Spleen (tissue), 11 donors: ENCODE results near the gene MDH1. TPM values are rescaled to one million over a fixed set of nuclear protein-coding genes. Genes with fewer than 3 reads are reported as not detected.
"Not testable (repeated sequence)": the region's sequence is repeated elsewhere in the genome, so short reads cannot be mapped to it uniquely, and the experiment has no call there.

Source experiments
- DNase-seq: peaks from one replicate; pipeline ENCODE4 v3.0.0-alpha.2; 2020
- H3K27ac ChIP-seq, 8 donors: fragments of 200-600 bp; sonication (generic) in 7 of 8; 1 replicate in 4 of 8; 2 replicates in 4 of 8; pipeline versions ENCODE4 v1.5.0 to v1.8.0; 2016 to 2021; ENCODE audit warnings: inconsistent platforms in 4 of 8, mild to moderate bottlenecking in 4 of 8, moderate library complexity in 1 of 8
- H3K27me3 ChIP-seq, 7 donors: fragments of 200-600 bp; sonication (generic) in 6 of 7; replicated peaks in 1 of 7; 1 replicate in 4 of 7; 2 replicates in 3 of 7; pipeline versions ENCODE4 v1.5.0 to v1.8.0; 2016 to 2021; ENCODE audit warnings: inconsistent platforms in 3 of 7, mild to moderate bottlenecking in 1 of 7
- H3K36me3 ChIP-seq, 6 donors: fragments of 200-600 bp; sonication (generic) in 5 of 6; 1 replicate in 4 of 6; 2 replicates in 2 of 6; pipeline versions ENCODE4 v1.5.0 to v1.8.0; 2016 to 2021; ENCODE audit warnings: inconsistent platforms in 2 of 6
- H3K4me1 ChIP-seq, 6 donors: fragments of 200-600 bp; sonication (generic) in 5 of 6; 1 replicate in 3 of 6; 2 replicates in 3 of 6; pipeline versions ENCODE4 v1.5.0 to v1.8.0; 2016 to 2021; ENCODE audit warnings: inconsistent platforms in 3 of 6
- H3K4me3 ChIP-seq, 8 donors: fragments of 200-600 bp; sonication (generic) in 7 of 8; 1 replicate in 4 of 8; 2 replicates in 4 of 8; pipeline versions ENCODE4 v1.5.0 to v1.8.0; 2016 to 2021; ENCODE audit warnings: inconsistent platforms in 4 of 8, mild to moderate bottlenecking in 4 of 8, moderate library complexity in 2 of 8
- H3K9me3 ChIP-seq, 8 donors: fragments of 200-600 bp; sonication (generic) in 7 of 8; 1 replicate in 4 of 8; 2 replicates in 4 of 8; pipeline versions ENCODE4 v1.5.0 to v1.8.0; 2016 to 2021; ENCODE audit warnings: inconsistent platforms in 4 of 8
- CTCF ChIP-seq, 11 experiments: fragments of 200-600 bp in 7 of 11; fragments of 450-650 bp in 4 of 11; sonication (generic) in 4 of 11; IDR thresholded peaks in 8 of 11; conservative IDR thresholded peaks in 3 of 11; 1 replicate in 7 of 11; 2 replicates in 4 of 11; pipeline versions ENCODE4 v1.4.0 to v1.8.0; 2016 to 2021; ENCODE audit warnings: antibody characterized with exemption in 11 of 11, inconsistent platforms in 4 of 11, mild to moderate bottlenecking in 1 of 11
- POLR2A ChIP-seq, 3 donors: fragments of 450-650 bp; IDR thresholded peaks; one replicate each; pipeline ENCODE4 v1.5.1; 2017; ENCODE audit warnings: antibody characterized with exemption in 3 of 3, mild to moderate bottlenecking in 1 of 3
- POLR2AphosphoS5 ChIP-seq, 3 donors: sonication (generic); formaldehyde crosslinking; IDR thresholded peaks; one replicate each; pipeline ENCODE4 v1.5.1; 2017; ENCODE audit warnings: antibody characterized with exemption in 3 of 3
- WGBS, 5 donors: extraction: QIAGEN DNeasy Blood & Tissue Kit in 3 of 5; methylation state at CpG; one replicate each; pipeline versions ENCODE4 v1.1.5 to v1.1.7; 2013 to 2018; 5-methylcytosine and 5-hydroxymethylcytosine counted together
- intact Hi-C: fragments of 100-400 bp; cut with DNase I; formaldehyde crosslinking; loops from one replicate; pipeline ENCODE4 v1.15.0; 2023; ENCODE audit warnings: low total_unique reads
- polyA plus RNA-seq, 3 donors: library from polyadenylated mRNA; stranded (reverse); fragments of 200-250 nt; gene quantifications; one replicate each; pipeline ENCODE4 v1.2.1, GENCODE V29; 2013
- total RNA-seq, 7 donors: library from RNA; depleted of rRNA in 3 of 7; stranded (reverse); fragments of >200 nt in 3 of 7; fragmentation: NEBNext Ultra II Directional in 4 of 7; extraction: Animal tissue kit (Norgen Biotek cat#: 25700) in 4 of 7; gene quantifications; one replicate each; pipeline versions ENCODE4 v1.1.0 to v1.2.1, GENCODE V29; 2016 to 2021
- donor health status: healthy with polysubstance abuse.
- donor health status: DM: no; HTN: no; CAD: no; lungs with moderate emphysema.
- donor health status: DM: no; HTN: no; CAD: no.
- donor health status: Bipolar disorder and iron deficiency.
- donor health status: healthy.
- donor health status: DM: no; HTN: no; CAD: no.
- donor health status: DM: yes; HTN: yes; CAD: no.

Gene MDH1
- total and polyA plus RNA-seq, 10 donors = 90.3 to 196 (median 98.1) TPM

- Histone ChIP-seq H3K27me3 (peaks cover 0 to 16% (median 0%) of the 10 kb centered on the region in 7 donors), H3K36me3 (no peaks in the 10 kb centered on the region), H3K9me3 (no peaks in the 10 kb centered on the region), H3K27ac (no peak overlapping the region), H3K4me3 (no peak overlapping the region), H3K4me1 (no peaks in the 10 kb centered on the region)
- WGBS, 5 donors = 89 to 97% (median 95%) methylated on average over 2 of the region's 2 CpGs
- TF ChIP-seq CTCF (IDR thresholded peaks at IDR 0.05 in 8 of 11, conservative IDR thresholded peaks at IDR 0.05 in 3 of 11) (no peak), POLR2A (IDR thresholded peaks at IDR 0.05) (no peak), POLR2AphosphoS5 (IDR thresholded peaks at IDR 0.05) (no peak)
- intact Hi-C loops = no loop called here
- DNase-seq = no peak
Observed at GRCh38 chr2:63619328-63619727, 30.6 kb downstream of the MDH1 start.

GRCh38 chr2:63622751-63623150 is 34.0 kb downstream of the MDH1 start:
- no peaks in the 10 kb centered on the region for H3K9me3 ChIP-seq
- WGBS, 5 donors = 90 to 96% (median 95%) methylated on average over 13 to 31 of the region's 31 CpGs
- TF ChIP-seq CTCF (IDR thresholded peaks at IDR 0.05 in 8 of 11, conservative IDR thresholded peaks at IDR 0.05 in 3 of 11) (no peak), POLR2AphosphoS5 (IDR thresholded peaks at IDR 0.05) (no peak), POLR2A (IDR thresholded peaks at IDR 0.05) (no peak)
- H3K4me1 ChIP-seq = no peaks in the 10 kb centered on the region
- DNase-seq = no peak
- H3K27me3 ChIP-seq = peaks cover 0 to 16% (median 0%) of the 10 kb centered on the region in 7 donors
- H3K4me3 ChIP-seq = no peak overlapping the region
- no peaks in the 10 kb centered on the region for H3K36me3 ChIP-seq
- no peak overlapping the region for H3K27ac ChIP-seq
- intact Hi-C loops = no loop called here

GRCh38 chr2:63623763-63624162 is 35.0 kb downstream of the MDH1 start:
- H3K4me1 ChIP-seq, DNase-seq, H3K9me3 ChIP-seq, H3K36me3 ChIP-seq, H3K4me3 ChIP-seq, H3K27ac ChIP-seq, intact Hi-C loops: not testable (repeated sequence)
- 75 to 88% (median 78%) methylated on average over 2 of the region's 2 CpGs for WGBS, 5 donors
- peaks cover 0 to 16% (median 0%) of the 10 kb centered on the region in 7 donors for H3K27me3 ChIP-seq

- WGBS, 5 donors = 88 to 96% (median 96%) methylated on average over 14 to 15 of the region's 15 CpGs
Observed at GRCh38 chr2:63627866-63628265, 39.1 kb downstream of the MDH1 start.

More at GRCh38 chr2:63627866-63628265, 39.1 kb downstream of the MDH1 start:
- Histone ChIP-seq H3K9me3 (peaks cover 5 to 37% (median 23%) of the 10 kb centered on the region in 8 donors), H3K27ac (no peak overlapping the region), H3K4me1 (no peaks in the 10 kb centered on the region), H3K4me3 (no peak overlapping the region), H3K27me3 (peaks cover 0 to 2% (median 0%) of the 10 kb centered on the region in 7 donors), H3K36me3 (no peaks in the 10 kb centered on the region)
- intact Hi-C loops = no loop called here
- no peak for DNase-seq
- TF ChIP-seq POLR2A (IDR thresholded peaks at IDR 0.05) (no peak), CTCF (IDR thresholded peaks at IDR 0.05 in 8 of 11, conservative IDR thresholded peaks at IDR 0.05 in 3 of 11) (no peak), POLR2AphosphoS5 (IDR thresholded peaks at IDR 0.05) (no peak)
